A204.1 (cell line): ENCODE results near the gene P3H2.
"Not testable (repeated sequence)": the region's sequence is repeated elsewhere in the genome, so short reads cannot be mapped to it uniquely, and the experiment has no call there.

Experiments
- FAIRE-seq: peaks from 2 replicates; lab custom pipeline; 2012; peaks lifted over from hg19 to GRCh38; lab: Jason Lieb, UNC

Gene P3H2

GRCh38 chr3:189982321-189982945, 138.3 kb downstream of the P3H2 start:
- FAIRE-seq = no peak

GRCh38 chr3:189981668-189982067, 139.0 kb downstream of the P3H2 start:
- no peak for FAIRE-seq

- FAIRE-seq = no peak
These were observed 141.9 kb downstream of the P3H2 start for GRCh38 chr3:189978753-189979152.

- no peak for FAIRE-seq
These were observed 143.5 kb downstream of the P3H2 start for GRCh38 chr3:189977174-189977573.

GRCh38 chr3:189975391-189975990, 145.2 kb downstream of the P3H2 start:
- FAIRE-seq = no peak

- no peak for FAIRE-seq
These were observed 146.3 kb downstream of the P3H2 start for GRCh38 chr3:189974359-189974758.

GRCh38 chr3:189967254-189967865, 153.3 kb downstream of the P3H2 start:
- FAIRE-seq = peak; percentile 93

- FAIRE-seq = no peak
These were observed 153.9 kb downstream of the P3H2 start for GRCh38 chr3:189966843-189967242.

- FAIRE-seq = no peak
These were observed 155.9 kb downstream of the P3H2 start for GRCh38 chr3:189964623-189965332.

- no peak for FAIRE-seq
These were observed 158.2 kb downstream of the P3H2 start for GRCh38 chr3:189962466-189962865.

- peak; percentile 84 for FAIRE-seq
These were observed 159.1 kb downstream of the P3H2 start for GRCh38 chr3:189961522-189962161.

GRCh38 chr3:189961086-189961485, 159.6 kb downstream of the P3H2 start:
- not testable (repeated sequence) for FAIRE-seq

GRCh38 chr3:189954733-189955665, 165.7 kb downstream of the P3H2 start:
- FAIRE-seq = no peak

GRCh38 chr3:189953551-189953950, 167.1 kb downstream of the P3H2 start:
- FAIRE-seq = no peak

- no peak for FAIRE-seq
These were observed 168.4 kb downstream of the P3H2 start for GRCh38 chr3:189952272-189952671.

- FAIRE-seq = no peak
These were observed 170.4 kb downstream of the P3H2 start for GRCh38 chr3:189950258-189950657.

- FAIRE-seq = no peak
These were observed 171.1 kb downstream of the P3H2 start for GRCh38 chr3:189949580-189949979.

GRCh38 chr3:189948724-189949045, 172.0 kb downstream of the P3H2 start:
- no peak for FAIRE-seq

- FAIRE-seq = peak; percentile 3
These were observed 172.6 kb downstream of the P3H2 start for GRCh38 chr3:189947948-189948723.

- FAIRE-seq = no peak
These were observed 173.6 kb downstream of the P3H2 start for GRCh38 chr3:189947068-189947467.
